GM12892 (cell line): ENCODE measurements around the gene MAN2A1.

Source experiments
- DNase-seq: peaks from one replicate; pipeline ENCODE4 v3.0.0; 2011; ENCODE audit not compliant: insufficient read length
- FAIRE-seq: peaks from 2 replicates; lab custom pipeline; 2011; peaks lifted over from hg19 to GRCh38; lab: Jason Lieb, UNC
- POLR2A ChIP-seq: IDR thresholded peaks from 2 replicates; pipeline ENCODE4 v1.6.1; 2011; ENCODE audit warnings: low read depth, low read length, control low read depth
- POLR2AphosphoS5 ChIP-seq: IDR thresholded peaks from 2 replicates; pipeline ENCODE4 v1.6.1; 2011; ENCODE audit warnings: low read depth, low read length, control low read depth
- TAF1 ChIP-seq: IDR thresholded peaks from 2 replicates; pipeline ENCODE4 v1.6.1; 2011; ENCODE audit warnings: low read depth, mild to moderate bottlenecking, control low read depth, low read length, borderline replicate concordance

Gene MAN2A1

DNA sequence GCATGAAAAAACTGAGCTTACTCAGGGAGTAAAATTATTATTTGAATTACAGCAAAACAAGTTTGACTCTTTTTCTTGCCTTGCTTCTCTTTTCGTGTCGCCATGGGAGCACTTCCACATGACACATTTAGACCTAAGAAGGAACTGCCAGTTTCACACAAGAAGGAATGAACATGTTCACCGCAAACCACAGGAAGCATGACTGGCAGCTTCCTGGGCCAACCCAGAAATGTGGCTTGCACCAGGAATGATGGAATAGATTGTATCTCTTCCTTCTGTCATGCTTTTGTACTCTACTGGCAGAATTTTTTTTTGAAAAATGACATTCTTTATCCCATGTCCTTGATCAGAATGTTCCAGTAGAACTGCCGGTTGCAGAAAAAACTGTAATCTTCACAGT lies 32.9 kb upstream of the MAN2A1 start:
- TF ChIP-seq POLR2A (no peak), POLR2AphosphoS5 (no peak), TAF1 (no peak)
- no peak for DNase-seq
- FAIRE-seq = peak; percentile 87

DNA sequence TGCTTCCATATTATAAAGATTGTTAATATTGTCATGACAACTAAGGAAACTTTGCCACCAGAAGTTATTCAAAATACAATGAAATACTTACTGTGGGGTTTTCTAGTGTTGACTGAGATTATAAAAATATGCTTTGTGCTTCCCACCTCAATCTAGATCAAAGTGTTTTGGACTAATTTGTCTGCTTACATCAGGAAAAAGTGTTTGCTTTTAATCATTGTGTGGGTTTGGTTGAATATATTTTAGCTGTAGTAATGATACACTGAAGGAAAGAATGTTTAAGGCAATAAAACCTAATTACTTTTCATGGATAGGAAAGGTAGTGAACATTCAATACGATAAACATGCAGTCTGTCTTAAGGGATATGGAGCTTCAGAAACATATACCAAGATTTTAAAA lies 29.8 kb upstream of the MAN2A1 start:
- FAIRE-seq (no peak), DNase-seq (no peak)
- TF ChIP-seq POLR2AphosphoS5 (no peak), POLR2A (no peak), TAF1 (no peak)

DNA sequence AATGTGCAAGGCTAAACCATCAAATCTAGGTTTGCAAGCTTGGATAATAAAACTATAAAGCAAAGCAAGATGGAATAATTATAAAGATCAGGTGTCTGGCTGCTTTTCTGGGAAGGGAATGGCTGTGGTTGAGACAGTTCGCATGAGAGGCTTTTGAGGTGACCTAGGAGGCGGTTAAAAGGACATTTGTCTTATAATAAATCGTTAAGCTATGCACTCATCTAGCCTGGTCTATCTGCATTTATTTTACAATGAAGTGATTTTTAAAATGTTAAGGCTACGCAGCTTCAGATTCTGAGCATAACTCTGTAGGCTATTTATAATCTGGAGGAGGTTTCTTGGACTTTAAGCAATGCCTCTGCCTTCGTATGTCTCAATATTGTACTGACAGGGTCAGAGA lies 29.4 kb upstream of the MAN2A1 start:
- no peak for FAIRE-seq
- TF ChIP-seq TAF1 (no peak), POLR2AphosphoS5 (no peak), POLR2A (no peak)
- DNase-seq = no peak

DNA sequence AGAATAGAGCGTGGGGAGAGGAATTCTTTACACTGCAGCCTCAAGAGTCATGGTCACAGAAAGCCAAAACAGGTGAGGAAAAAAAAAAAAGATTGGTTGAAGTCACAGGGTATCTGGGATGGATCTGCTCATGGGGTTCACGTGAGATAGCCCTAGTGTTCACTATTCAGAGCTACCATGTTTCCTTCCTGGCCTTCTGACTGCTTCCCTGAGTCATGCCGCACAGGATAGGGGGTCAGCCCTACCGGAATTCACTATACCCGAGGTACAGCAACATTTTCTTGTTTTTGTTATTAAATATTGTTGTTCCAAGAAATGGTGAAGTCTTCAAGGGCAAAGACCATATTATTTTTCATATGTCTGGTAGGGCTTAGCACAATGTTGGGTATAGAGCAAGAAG lies 21.5 kb upstream of the MAN2A1 start:
- FAIRE-seq = no peak
- TF ChIP-seq POLR2AphosphoS5 (no peak), POLR2A (no peak), TAF1 (no peak)
- DNase-seq = no peak

DNA sequence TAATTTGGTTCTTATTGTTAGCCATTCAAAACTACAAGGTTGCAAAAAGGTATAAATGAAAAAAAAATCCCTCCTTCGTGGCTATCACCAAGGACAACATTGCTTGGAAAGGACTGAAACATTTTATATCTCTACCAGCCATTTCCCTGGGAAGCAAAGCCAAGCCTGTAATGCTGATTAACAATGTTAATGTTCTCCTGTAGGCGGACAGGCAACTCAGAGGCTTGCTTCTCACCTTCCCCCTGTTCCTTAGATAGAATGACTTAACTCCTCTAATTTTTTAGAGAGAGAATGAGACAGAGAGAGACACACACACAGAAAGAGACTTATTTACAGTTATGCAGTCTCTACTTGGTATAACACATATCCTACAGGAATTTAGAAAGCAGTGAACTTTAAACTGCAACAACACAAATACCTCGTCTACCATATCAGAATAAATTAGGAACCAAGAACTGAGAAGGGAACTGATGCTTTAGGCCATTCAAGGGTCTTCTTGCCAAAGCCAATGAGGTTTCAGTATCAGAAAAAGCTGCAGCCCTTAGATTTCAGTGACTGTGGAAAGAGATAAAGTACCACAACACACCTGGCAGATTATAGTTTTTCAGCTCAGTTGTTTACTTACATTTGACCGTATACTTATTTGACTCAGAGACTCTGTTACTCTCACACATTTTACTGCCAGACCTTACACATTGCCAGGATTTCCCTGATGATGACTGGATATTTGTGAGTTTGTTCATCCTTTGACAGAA lies 20.9 kb upstream of the MAN2A1 start:
- DNase-seq = no peak
- TF ChIP-seq POLR2AphosphoS5 = no peak
- no peak for TF ChIP-seq TAF1
- TF ChIP-seq POLR2A = no peak
- FAIRE-seq = no peak

DNA sequence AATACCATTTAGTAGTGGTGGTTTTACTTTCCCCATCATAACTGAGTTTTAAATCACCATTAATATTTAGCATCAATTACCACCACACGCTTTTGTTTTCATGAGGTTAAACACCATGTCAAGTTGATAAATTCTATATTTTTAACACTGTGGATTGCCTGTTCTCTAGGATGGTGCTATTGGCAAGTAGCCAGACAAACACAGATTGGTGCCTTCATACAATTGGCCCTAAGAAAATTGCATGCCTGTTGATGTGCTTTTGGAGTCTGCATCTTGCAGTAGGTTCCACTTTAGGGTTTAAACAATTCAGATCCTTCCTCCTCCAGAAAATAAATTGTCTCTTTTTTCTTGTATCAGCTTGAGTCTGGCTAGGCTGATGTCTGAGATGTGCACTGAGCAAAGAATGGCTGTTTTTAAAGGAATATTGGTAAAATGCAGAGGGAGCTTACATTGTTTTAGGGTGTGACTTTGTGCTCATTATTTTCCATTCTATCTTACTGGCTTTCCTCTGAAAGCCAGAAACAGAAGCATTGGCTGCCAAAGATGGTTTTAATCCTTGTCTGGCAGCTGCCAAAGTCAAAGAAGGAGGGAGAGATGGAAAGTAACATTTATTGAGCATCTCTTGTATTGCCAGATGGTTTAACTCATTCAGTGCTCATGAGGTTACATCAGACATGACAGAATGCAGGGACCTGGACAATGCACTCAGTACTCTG lies 19.6 kb upstream of the MAN2A1 start:
- FAIRE-seq = no peak

DNA sequence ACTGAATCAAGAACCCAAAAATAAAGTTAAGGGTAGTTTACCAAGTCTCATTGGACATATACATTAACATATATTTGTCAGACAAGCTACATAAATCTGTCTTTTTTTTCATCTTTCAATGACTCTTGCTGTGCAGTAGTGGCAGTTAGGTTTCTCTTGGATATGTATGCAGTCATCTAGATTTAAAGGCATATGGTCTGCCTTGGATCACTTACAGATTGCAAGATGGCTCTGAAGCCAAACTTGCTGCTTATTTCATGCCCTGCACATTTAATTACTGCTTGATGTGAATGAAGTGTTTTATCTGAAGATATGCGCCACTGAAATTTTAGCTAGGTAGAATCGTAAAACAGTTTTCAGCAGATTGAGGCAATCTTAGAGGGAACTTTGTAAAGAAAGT lies 18.6 kb upstream of the MAN2A1 start:
- no peak for FAIRE-seq
- DNase-seq = no peak
- TF ChIP-seq POLR2AphosphoS5 (no peak), TAF1 (no peak), POLR2A (no peak)

More for the DNA sequence above, 19.6 kb upstream of the MAN2A1 start:
- no peak for DNase-seq
- TF ChIP-seq POLR2A = no peak
- no peak for TF ChIP-seq TAF1
- TF ChIP-seq POLR2AphosphoS5 = no peak

DNA sequence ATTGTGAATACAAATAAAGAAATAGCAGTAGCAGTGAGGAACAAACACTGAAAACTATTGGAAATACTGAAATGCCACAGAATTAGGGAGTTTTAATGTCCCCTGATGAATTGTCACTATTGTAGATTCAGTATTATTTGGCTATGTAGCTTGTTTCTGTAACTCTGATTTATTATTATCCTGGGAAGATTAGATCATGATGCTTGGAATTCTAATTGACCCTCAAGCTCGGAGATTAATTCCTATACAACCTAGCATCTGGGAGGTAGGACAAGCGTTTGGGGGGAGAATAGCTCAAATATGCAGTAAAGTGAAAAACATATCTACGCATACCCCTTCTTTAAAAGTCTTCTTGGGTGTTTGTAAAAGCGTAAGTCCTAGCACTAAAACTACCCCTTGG lies 15.1 kb upstream of the MAN2A1 start:
- FAIRE-seq (no peak), DNase-seq (no peak)
- TF ChIP-seq POLR2A (no peak), POLR2AphosphoS5 (no peak), TAF1 (no peak)

DNA sequence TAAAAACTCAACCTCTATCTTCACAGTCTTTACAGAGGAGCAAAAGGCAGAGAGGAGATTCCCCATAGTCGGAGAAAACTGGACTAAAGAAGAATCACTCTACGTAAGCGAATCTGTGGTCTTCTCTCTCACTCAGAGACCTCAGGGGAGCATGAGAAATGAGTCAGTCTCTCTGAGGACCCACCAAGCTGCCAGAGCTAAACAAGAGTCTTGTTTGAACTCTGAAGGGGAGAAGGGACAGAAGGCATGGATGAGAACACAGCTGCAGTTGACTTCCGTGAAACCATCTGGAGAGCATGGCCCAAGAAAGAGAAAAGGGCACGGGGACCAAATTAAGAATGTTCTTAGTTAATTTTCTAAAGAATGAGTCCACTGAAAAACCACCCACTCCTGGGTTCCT lies 12.8 kb upstream of the MAN2A1 start:
- DNase-seq (no peak), FAIRE-seq (no peak)
- TF ChIP-seq TAF1 (no peak), POLR2A (no peak), POLR2AphosphoS5 (no peak)

DNA sequence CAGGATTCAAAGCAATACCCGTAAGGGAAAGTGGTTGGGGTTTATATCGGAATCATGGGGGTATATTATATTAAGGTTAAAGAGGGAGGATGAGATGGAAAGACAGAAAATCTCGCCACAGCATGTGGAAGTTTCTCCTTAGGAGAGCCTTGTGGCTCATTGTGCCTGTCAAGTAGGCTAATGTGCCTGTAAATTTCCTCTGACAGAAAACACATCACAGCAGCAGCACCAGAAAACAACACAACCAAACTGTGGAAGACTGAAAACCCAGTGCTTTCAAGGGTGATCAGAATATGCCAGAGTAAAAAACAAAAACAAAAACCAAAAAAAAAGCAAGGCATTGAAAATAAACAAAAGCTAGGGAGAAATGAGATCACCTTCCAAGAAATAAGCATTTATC lies 11.3 kb upstream of the MAN2A1 start:
- FAIRE-seq (no peak), DNase-seq (no peak)
- TF ChIP-seq POLR2A (no peak), TAF1 (no peak)

DNA sequence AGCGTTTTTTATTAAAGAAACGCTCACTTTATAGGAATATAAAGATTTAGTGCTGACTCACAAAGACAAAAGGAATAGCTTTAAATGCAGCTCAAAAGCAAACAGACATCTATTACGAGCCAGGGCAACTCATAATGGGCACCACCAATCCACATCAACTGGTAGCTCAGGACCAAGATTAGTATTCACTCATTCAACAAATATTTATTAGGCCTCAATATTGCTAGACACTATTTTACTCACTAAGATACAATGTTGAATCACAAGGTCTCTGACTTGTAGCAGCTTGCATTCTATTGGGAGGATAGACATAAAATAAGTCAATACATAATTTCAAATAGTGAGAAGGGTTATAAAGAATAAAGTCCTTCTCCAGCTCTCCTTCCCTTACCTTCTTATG lies 8.0 kb upstream of the MAN2A1 start:
- no peak for FAIRE-seq
- DNase-seq = no peak
- no peak for TF ChIP-seq TAF1
- TF ChIP-seq POLR2A = no peak
- TF ChIP-seq POLR2AphosphoS5 = no peak

DNA sequence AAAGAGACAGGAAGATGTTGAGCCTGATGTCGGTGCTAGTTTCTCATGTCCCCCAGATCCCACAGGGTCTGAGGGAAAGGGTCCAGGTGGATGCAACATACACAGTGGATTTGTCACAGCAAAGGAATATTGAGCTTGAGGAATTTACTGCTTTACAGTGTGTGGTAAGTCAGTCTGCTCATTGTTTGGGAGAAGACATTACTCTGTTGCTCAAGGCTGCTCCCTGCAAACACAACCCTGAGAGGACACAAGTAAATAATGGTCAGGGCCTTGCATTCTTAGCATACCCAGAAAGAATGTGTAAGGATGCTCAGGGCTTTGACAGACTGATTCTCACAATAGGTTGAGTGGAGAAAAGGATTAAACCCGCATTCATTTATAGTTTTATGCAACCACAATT lies 7.3 kb upstream of the MAN2A1 start:
- DNase-seq (no peak), FAIRE-seq (no peak)
- TF ChIP-seq TAF1 (no peak), POLR2AphosphoS5 (no peak)
